ENCODE data around the gene DAND5. TPM values are rescaled to one million over a fixed set of nuclear protein-coding genes. Genes with fewer than 3 reads are reported as not detected.

The DAND5 gene
- total RNA-seq, 3 donors from 2014 or later (not counting 1 experiment from before 2014, with no cell fraction given) = not detected

- Histone ChIP-seq H3K36me3 (ENCODE audit: control insufficient read depth, insufficient read depth, low read length) (no peaks in the 10 kb centered on the region), H3K27me3 (ENCODE audit: control insufficient read depth, insufficient read depth, low read length) (peaks cover 43% of the 10 kb centered on the region), H3K9me3 (ENCODE audit: control insufficient read depth, insufficient read depth, low read length) (no peaks in the 10 kb centered on the region), H3K4me1 (ENCODE audit: control insufficient read depth, insufficient read depth, low read length) (peaks cover 32% of the 10 kb centered on the region), H3K4me3 (ENCODE audit: low read length) (no peak overlapping the region), H3K27ac (ENCODE audit: low read length) (no peak overlapping the region)
- H3K4me3 Mint-ChIP-seq = no peak overlapping the region
- no peak overlapping the region for H3K27ac Mint-ChIP-seq
- peaks cover 48 to 63% of the 10 kb centered on the region in 2 donors for H3K27me3 Mint-ChIP-seq (ENCODE audit: low read depth in 2 of 2)
- H3K36me3 Mint-ChIP-seq = no peaks in the 10 kb centered on the region
- H3K9me3 Mint-ChIP-seq = no peaks in the 10 kb centered on the region
- 92% methylated on average over 7 of the region's 7 CpGs for WGBS (ENCODE audit: insufficient coverage)
- DNase-seq (no peak), ATAC-seq (no peak)
- H3K4me1 Mint-ChIP-seq = peaks cover 18 to 25% of the 10 kb centered on the region in 2 donors
- TF ChIP-seq CTCF (IDR thresholded peaks at IDR 0.05) = no peak
- intact Hi-C loops (cut with micrococcal nuclease) = no loop called here
These were observed 46.9 kb downstream of the DAND5 start for GRCh38 chr19:13016245-13016627.

- no peak for ATAC-seq
- no peak overlapping the region for H3K27ac ChIP-seq (ENCODE audit: low read length)
- no peaks in the 10 kb centered on the region for H3K9me3 Mint-ChIP-seq
These were observed 47.4 kb downstream of the DAND5 start for GRCh38 chr19:13016628-13017305.

GRCh38 chr19:13017306-13018034 lies 48.1 kb downstream of the DAND5 start:
- TF ChIP-seq CTCF (IDR thresholded peaks at IDR 0.05) = no peak
- H3K27ac Mint-ChIP-seq = no peak overlapping the region
- H3K36me3 ChIP-seq (ENCODE audit: control insufficient read depth, insufficient read depth, low read length) = no peaks in the 10 kb centered on the region
- no peak overlapping the region for H3K27ac ChIP-seq (ENCODE audit: low read length)
- peaks cover 18 to 23% of the 10 kb centered on the region in 2 donors for H3K4me1 Mint-ChIP-seq
- WGBS (ENCODE audit: insufficient coverage) = 89% methylated on average over 14 of the region's 14 CpGs
- no peak overlapping the region for H3K4me3 ChIP-seq (ENCODE audit: low read length)
- no peaks in the 10 kb centered on the region for H3K9me3 ChIP-seq (ENCODE audit: control insufficient read depth, insufficient read depth, low read length)
- no peak overlapping the region for H3K4me3 Mint-ChIP-seq
- no peaks in the 10 kb centered on the region for H3K36me3 Mint-ChIP-seq
- no peak for ATAC-seq
- peaks cover 31% of the 10 kb centered on the region for H3K27me3 ChIP-seq (ENCODE audit: control insufficient read depth, insufficient read depth, low read length)
- DNase-seq = no peak
- no peaks in the 10 kb centered on the region for H3K9me3 Mint-ChIP-seq
- H3K27me3 Mint-ChIP-seq (ENCODE audit: low read depth in 2 of 2) = peaks cover 59 to 63% of the 10 kb centered on the region in 2 donors
- intact Hi-C loops (cut with micrococcal nuclease) = no loop called here
- H3K4me1 ChIP-seq (ENCODE audit: control insufficient read depth, insufficient read depth, low read length) = peaks cover 21% of the 10 kb centered on the region

More at GRCh38 chr19:13016628-13017305, 47.4 kb downstream of the DAND5 start:
- Mint-ChIP-seq H3K4me3 (no peak overlapping the region), H3K27ac (no peak overlapping the region), H3K36me3 (no peaks in the 10 kb centered on the region), H3K27me3 (ENCODE audit: low read depth in 2 of 2) (peaks cover 52 to 61% of the 10 kb centered on the region in 2 donors), H3K4me1 (peaks cover 18 to 25% of the 10 kb centered on the region in 2 donors)
- Histone ChIP-seq H3K4me3 (ENCODE audit: low read length) (no peak overlapping the region), H3K27me3 (ENCODE audit: control insufficient read depth, insufficient read depth, low read length) (peaks cover 38% of the 10 kb centered on the region), H3K9me3 (ENCODE audit: control insufficient read depth, insufficient read depth, low read length) (no peaks in the 10 kb centered on the region), H3K36me3 (ENCODE audit: control insufficient read depth, insufficient read depth, low read length) (no peaks in the 10 kb centered on the region), H3K4me1 (ENCODE audit: control insufficient read depth, insufficient read depth, low read length) (peaks cover 28% of the 10 kb centered on the region)
- 83% methylated on average over 21 of the region's 22 CpGs for WGBS (ENCODE audit: insufficient coverage)
- intact Hi-C loops (cut with micrococcal nuclease) = no loop called here
- DNase-seq = no peak
- TF ChIP-seq CTCF (IDR thresholded peaks at IDR 0.05) = no peak
